ENCODE results near the gene NAP1L4. TPM values are rescaled to one million over a fixed set of nuclear protein-coding genes. Genes with fewer than 3 reads are reported as not detected.

The NAP1L4 gene
- total RNA-seq, 1 donor from 2014 or later: 184 TPM

DNA sequence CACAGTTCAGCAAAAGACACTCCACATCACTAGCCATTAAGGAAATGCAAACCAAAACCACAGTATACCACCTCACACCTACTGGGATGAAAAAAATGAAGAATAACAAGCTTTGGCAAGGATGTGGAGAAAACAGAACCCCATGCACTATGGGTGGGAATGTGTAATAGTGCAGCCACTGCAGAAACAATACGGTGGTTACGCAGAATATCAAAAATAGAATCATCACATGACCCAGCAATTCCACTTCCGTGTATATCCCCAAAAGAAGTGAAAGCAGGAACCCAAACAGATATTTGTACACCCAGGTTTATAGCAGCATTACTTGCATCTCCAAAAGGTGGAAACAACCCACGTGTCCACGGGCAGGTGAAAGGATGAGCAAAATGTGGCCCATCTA lies 44.3 kb upstream of the NAP1L4 start:
- DNase-seq (ENCODE audit: low spot score, unreplicated experiment): no peak
- Mint-ChIP-seq H3K4me1 (ENCODE audit: low read depth) (peaks cover 3% of the 10 kb centered on the region), H3K4me3 (ENCODE audit: low read depth) (no peak overlapping the region), H3K27ac (no peak overlapping the region), H3K27me3 (no peaks in the 10 kb centered on the region), H3K9me3 (ENCODE audit: low read depth) (no peaks in the 10 kb centered on the region), H3K36me3 (ENCODE audit: insufficient read depth) (peaks cover 22% of the 10 kb centered on the region)
- TF ChIP-seq, protein P1, sequence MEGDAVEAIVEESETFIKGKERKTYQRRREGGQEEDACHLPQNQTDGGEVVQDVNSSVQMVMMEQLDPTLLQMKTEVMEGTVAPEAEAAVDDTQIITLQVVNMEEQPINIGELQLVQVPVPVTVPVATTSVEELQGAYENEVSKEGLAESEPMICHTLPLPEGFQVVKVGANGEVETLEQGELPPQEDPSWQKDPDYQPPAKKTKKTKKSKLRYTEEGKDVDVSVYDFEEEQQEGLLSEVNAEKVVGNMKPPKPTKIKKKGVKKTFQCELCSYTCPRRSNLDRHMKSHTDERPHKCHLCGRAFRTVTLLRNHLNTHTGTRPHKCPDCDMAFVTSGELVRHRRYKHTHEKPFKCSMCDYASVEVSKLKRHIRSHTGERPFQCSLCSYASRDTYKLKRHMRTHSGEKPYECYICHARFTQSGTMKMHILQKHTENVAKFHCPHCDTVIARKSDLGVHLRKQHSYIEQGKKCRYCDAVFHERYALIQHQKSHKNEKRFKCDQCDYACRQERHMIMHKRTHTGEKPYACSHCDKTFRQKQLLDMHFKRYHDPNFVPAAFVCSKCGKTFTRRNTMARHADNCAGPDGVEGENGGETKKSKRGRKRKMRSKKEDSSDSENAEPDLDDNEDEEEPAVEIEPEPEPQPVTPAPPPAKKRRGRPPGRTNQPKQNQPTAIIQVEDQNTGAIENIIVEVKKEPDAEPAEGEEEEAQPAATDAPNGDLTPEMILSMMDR (IDR thresholded peaks at IDR 0.05; ENCODE audit: unreplicated experiment): no peak

DNA sequence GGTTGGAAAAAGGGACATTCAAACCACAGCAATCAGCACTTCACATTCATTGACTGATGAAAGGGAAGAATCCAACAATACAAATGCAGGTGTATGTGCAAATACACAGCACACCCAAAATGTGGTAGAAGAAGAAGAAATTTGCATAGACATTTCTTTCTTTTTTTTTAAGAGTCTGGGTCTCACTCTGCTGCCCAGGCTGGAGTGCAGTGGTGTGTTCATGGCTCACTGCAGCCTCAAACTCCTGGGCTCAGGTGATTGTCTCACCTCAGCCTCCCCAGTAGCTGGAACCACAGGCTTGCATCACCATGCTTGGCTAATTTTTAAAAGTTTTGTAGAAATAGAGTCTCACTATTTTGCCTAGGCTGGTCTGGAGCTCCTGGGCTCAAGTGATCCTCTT lies 43.2 kb upstream of the NAP1L4 start:
- TF ChIP-seq, protein P1 (IDR thresholded peaks at IDR 0.05; ENCODE audit: unreplicated experiment): no peak
- Mint-ChIP-seq H3K27me3 (no peaks in the 10 kb centered on the region), H3K27ac (no peak overlapping the region), H3K9me3 (ENCODE audit: low read depth) (no peaks in the 10 kb centered on the region), H3K36me3 (ENCODE audit: insufficient read depth) (peaks cover 26% of the 10 kb centered on the region), H3K4me1 (ENCODE audit: low read depth) (no peaks in the 10 kb centered on the region), H3K4me3 (ENCODE audit: low read depth) (no peak overlapping the region)
- DNase-seq (ENCODE audit: low spot score, unreplicated experiment): no peak

DNA sequence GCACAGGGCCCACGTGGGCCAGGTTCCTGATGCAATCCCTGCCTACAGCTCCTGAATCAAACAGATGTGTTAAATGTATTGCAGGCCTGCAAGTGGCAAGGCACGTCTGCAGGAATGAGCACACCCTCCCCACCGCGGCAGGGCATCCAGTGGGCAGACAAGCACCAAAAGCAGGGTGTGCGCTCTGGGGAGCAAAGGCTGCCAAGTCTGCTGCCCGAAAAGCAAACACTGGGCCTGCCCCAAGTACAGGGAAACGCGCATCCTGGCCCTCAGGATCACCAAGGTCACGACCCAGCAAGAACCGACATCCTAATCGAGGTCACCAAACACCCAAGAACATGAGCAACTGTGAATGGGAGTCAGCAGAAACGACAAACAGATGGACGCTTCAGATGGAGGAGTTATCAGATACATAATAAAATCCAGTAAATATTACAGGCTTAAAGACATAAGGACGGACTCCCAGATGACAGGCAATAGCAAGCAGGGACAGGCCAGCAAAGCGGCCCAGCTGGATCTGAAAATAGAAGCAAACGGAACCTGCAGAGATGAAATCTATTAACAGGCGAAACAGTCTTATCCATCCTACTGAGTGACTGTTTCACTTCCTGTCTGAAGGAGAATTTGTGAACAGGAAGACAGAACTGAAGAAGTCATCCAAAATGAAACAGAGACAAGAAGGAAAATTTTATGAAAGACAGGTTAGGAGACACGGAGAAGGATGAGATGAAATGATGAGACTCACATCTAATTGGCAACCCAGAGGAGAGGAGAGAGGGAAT lies 38.4 kb upstream of the NAP1L4 start:
- Mint-ChIP-seq H3K4me1 (ENCODE audit: low read depth) (no peaks in the 10 kb centered on the region), H3K36me3 (ENCODE audit: insufficient read depth) (peaks cover 30% of the 10 kb centered on the region), H3K27me3 (no peaks in the 10 kb centered on the region), H3K9me3 (ENCODE audit: low read depth) (no peaks in the 10 kb centered on the region), H3K4me3 (ENCODE audit: low read depth) (no peak overlapping the region), H3K27ac (no peak overlapping the region)
- no peak for DNase-seq (ENCODE audit: low spot score, unreplicated experiment)
- TF ChIP-seq, protein P1 (IDR thresholded peaks at IDR 0.05; ENCODE audit: unreplicated experiment): no peak

DNA sequence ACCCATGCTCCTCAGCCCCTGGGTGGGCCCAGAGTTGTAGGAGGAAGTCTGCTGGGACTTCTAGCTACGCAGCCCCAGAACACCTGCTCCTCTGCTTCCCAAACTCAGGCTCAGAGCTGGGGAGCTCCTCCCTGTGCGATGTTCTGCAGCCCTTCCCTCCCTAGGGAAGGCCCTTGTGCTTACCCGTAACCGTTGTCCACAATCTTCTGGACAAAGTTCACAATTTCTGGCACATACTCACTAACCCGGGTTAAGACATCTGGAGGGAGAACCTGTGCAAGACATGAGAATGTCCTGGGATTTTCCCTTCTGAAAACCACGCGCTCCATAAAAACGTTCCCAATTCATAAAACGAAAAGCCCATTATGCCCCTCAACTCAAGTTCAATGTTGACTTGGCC lies 36.7 kb upstream of the NAP1L4 start:
- Mint-ChIP-seq H3K36me3 (ENCODE audit: insufficient read depth) (peaks cover 28% of the 10 kb centered on the region), H3K4me3 (ENCODE audit: low read depth) (no peak overlapping the region), H3K4me1 (ENCODE audit: low read depth) (no peaks in the 10 kb centered on the region), H3K27ac (no peak overlapping the region), H3K27me3 (no peaks in the 10 kb centered on the region), H3K9me3 (ENCODE audit: low read depth) (no peaks in the 10 kb centered on the region)
- no peak for DNase-seq (ENCODE audit: low spot score, unreplicated experiment)
- TF ChIP-seq, protein P1 (IDR thresholded peaks at IDR 0.05; ENCODE audit: unreplicated experiment): no peak

DNA sequence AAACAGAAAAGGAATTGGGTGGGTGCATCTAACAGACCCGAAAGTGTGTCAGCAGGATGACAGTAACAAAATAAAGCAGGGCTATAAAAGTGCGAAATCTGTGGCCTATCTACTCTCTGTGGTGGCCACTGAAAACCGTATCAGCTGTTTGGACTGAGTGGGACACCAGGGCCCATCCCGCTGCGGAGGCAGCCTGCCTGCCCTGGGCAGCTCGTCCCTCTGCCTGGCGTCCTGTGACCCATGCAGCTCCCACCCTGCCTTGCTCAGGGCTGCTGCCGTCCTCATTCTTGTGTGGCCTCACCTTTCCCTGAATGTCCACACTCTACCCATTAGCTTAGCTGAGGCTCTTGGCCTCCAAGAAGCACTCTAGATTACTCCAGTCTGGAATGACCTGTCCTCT lies 34.7 kb upstream of the NAP1L4 start:
- Mint-ChIP-seq H3K27ac (no peak overlapping the region), H3K27me3 (no peaks in the 10 kb centered on the region), H3K4me1 (ENCODE audit: low read depth) (peaks cover 8% of the 10 kb centered on the region), H3K36me3 (ENCODE audit: insufficient read depth) (peaks cover 25% of the 10 kb centered on the region), H3K4me3 (ENCODE audit: low read depth) (no peak overlapping the region), H3K9me3 (ENCODE audit: low read depth) (no peaks in the 10 kb centered on the region)
- TF ChIP-seq, protein P1 (IDR thresholded peaks at IDR 0.05; ENCODE audit: unreplicated experiment): no peak
- no peak for DNase-seq (ENCODE audit: low spot score, unreplicated experiment)

All from progenitor cell of endocrine pancreas (in vitro differentiated cells).